ENCODE results near the gene LSM4. TPM values are rescaled to one million over a fixed set of nuclear protein-coding genes. Genes with fewer than 3 reads are reported as not detected.

Gene LSM4
- total and polyA plus RNA-seq, 2 experiments from 2014 or later, result 591 to 637 TPM

DNA sequence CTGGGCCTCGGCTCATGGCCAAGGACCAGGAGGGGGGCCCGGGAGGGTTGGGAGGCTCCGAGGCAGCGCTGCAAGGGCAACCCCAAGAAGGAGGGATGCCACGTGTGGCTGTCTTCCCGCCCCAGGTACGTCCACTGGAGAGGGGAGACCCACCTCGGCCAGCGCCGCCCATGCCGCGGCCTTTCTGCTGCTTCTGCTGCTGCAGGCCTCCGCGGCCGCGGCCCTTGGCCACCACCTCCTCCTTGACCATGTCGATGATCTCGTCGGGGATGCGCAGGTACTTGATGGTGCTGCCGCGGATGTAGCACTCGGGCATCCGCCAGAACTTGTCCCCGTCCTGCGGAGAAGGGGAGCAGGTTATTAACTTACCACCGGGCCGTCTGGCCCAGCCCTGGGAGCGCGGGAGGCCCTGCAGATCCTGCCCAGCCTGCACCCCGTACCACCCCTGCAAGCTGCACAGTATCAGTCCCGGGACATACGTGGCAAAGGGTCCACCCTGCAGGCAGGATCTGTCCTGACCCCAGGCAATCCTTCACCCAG, 13.3 kb downstream of the LSM4 start:
- Mint-ChIP-seq H3K27ac (no peak overlapping the region), H3K4me1 (peaks cover 21% of the 10 kb centered on the region), H3K4me3 (no peak overlapping the region), H3K36me3 (ENCODE audit: low read depth) (peaks cover 52% of the 10 kb centered on the region), H3K27me3 (ENCODE audit: insufficient read depth, low read depth, poor library complexity) (peaks cover 12% of the 10 kb centered on the region), H3K9me3 (no peaks in the 10 kb centered on the region)
- Histone ChIP-seq H3K9me2 (ENCODE audit: insufficient read depth) (no peaks in the 10 kb centered on the region), H3K4me3 (no peak overlapping the region), H3K4me1 (ENCODE audit: insufficient read depth) (peaks cover 18% of the 10 kb centered on the region), H4K20me1 (replicated peaks; ENCODE audit: insufficient read depth) (peaks cover 4% of the 10 kb centered on the region), H3K4me2 (no peak overlapping the region), H3K27ac (ENCODE audit: low read depth) (0 out of 2 replicates have a peak overlapping the region, but pooled peaks have one; percentile 26), H3F3A (replicated peaks; ENCODE audit: low read depth) (peaks cover 25% of the 10 kb centered on the region), H2AFZ (no peak overlapping the region), H3K36me3 (ENCODE audit: insufficient read depth) (peaks cover 17% of the 10 kb centered on the region; the same call in 1 of the 2 replicates), H3K79me2 (replicated peaks; ENCODE audit: insufficient read depth) (0 out of 2 replicates have a peak, but pooled peaks cover 8% of the 10 kb centered on the region), H3K27me3 (ENCODE audit: insufficient read depth) (no peaks in the 10 kb centered on the region)
- TF ChIP-seq, protein P1, sequence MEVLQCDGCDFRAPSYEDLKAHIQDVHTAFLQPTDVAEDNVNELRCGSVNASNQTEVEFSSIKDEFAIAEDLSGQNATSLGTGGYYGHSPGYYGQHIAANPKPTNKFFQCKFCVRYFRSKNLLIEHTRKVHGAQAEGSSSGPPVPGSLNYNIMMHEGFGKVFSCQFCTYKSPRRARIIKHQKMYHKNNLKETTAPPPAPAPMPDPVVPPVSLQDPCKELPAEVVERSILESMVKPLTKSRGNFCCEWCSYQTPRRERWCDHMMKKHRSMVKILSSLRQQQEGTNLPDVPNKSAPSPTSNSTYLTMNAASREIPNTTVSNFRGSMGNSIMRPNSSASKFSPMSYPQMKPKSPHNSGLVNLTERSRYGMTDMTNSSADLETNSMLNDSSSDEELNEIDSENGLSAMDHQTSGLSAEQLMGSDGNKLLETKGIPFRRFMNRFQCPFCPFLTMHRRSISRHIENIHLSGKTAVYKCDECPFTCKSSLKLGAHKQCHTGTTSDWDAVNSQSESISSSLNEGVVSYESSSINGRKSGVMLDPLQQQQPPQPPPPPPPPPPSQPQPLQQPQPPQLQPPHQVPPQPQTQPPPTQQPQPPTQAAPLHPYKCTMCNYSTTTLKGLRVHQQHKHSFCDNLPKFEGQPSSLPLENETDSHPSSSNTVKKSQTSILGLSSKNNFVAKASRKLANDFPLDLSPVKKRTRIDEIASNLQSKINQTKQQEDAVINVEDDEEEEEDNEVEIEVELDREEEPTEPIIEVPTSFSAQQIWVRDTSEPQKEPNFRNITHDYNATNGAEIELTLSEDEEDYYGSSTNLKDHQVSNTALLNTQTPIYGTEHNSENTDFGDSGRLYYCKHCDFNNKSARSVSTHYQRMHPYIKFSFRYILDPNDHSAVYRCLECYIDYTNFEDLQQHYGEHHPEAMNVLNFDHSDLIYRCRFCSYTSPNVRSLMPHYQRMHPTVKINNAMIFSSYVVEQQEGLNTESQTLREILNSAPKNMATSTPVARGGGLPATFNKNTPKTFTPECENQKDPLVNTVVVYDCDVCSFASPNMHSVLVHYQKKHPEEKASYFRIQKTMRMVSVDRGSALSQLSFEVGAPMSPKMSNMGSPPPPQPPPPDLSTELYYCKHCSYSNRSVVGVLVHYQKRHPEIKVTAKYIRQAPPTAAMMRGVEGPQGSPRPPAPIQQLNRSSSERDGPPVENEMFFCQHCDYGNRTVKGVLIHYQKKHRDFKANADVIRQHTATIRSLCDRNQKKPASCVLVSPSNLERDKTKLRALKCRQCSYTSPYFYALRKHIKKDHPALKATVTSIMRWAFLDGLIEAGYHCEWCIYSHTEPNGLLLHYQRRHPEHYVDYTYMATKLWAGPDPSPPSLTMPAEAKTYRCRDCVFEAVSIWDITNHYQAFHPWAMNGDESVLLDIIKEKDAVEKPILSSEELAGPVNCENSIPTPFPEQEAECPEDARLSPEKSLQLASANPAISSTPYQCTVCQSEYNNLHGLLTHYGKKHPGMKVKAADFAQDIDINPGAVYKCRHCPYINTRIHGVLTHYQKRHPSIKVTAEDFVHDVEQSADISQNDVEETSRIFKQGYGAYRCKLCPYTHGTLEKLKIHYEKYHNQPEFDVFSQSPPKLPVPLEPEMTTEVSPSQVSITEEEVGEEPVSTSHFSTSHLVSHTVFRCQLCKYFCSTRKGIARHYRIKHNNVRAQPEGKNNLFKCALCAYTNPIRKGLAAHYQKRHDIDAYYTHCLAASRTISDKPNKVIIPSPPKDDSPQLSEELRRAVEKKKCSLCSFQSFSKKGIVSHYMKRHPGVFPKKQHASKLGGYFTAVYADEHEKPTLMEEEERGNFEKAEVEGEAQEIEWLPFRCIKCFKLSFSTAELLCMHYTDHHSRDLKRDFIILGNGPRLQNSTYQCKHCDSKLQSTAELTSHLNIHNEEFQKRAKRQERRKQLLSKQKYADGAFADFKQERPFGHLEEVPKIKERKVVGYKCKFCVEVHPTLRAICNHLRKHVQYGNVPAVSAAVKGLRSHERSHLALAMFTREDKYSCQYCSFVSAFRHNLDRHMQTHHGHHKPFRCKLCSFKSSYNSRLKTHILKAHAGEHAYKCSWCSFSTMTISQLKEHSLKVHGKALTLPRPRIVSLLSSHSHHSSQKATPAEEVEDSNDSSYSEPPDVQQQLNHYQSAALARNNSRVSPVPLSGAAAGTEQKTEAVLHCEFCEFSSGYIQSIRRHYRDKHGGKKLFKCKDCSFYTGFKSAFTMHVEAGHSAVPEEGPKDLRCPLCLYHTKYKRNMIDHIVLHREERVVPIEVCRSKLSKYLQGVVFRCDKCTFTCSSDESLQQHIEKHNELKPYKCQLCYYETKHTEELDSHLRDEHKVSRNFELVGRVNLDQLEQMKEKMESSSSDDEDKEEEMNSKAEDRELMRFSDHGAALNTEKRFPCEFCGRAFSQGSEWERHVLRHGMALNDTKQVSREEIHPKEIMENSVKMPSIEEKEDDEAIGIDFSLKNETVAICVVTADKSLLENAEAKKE (CRISPR knock-in tag; IDR thresholded peaks at IDR 0.05), result no peak
- TF ChIP-seq STAT1 (IDR thresholded peaks at IDR 0.05; ENCODE audit: unreplicated experiment), result no peak
- TF ChIP-seq JUNB (IDR thresholded peaks at IDR 0.05; ENCODE audit: unreplicated experiment), result no peak
- TF ChIP-seq CREB1 (CRISPR knock-in tag; IDR thresholded peaks at IDR 0.05; ENCODE audit: low read depth), result no peak
- TF ChIP-seq, protein P2, sequence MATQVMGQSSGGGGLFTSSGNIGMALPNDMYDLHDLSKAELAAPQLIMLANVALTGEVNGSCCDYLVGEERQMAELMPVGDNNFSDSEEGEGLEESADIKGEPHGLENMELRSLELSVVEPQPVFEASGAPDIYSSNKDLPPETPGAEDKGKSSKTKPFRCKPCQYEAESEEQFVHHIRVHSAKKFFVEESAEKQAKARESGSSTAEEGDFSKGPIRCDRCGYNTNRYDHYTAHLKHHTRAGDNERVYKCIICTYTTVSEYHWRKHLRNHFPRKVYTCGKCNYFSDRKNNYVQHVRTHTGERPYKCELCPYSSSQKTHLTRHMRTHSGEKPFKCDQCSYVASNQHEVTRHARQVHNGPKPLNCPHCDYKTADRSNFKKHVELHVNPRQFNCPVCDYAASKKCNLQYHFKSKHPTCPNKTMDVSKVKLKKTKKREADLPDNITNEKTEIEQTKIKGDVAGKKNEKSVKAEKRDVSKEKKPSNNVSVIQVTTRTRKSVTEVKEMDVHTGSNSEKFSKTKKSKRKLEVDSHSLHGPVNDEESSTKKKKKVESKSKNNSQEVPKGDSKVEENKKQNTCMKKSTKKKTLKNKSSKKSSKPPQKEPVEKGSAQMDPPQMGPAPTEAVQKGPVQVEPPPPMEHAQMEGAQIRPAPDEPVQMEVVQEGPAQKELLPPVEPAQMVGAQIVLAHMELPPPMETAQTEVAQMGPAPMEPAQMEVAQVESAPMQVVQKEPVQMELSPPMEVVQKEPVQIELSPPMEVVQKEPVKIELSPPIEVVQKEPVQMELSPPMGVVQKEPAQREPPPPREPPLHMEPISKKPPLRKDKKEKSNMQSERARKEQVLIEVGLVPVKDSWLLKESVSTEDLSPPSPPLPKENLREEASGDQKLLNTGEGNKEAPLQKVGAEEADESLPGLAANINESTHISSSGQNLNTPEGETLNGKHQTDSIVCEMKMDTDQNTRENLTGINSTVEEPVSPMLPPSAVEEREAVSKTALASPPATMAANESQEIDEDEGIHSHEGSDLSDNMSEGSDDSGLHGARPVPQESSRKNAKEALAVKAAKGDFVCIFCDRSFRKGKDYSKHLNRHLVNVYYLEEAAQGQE (IDR thresholded peaks at IDR 0.05; ENCODE audit: unreplicated experiment), result no peak
- TF ChIP-seq, protein P3, sequence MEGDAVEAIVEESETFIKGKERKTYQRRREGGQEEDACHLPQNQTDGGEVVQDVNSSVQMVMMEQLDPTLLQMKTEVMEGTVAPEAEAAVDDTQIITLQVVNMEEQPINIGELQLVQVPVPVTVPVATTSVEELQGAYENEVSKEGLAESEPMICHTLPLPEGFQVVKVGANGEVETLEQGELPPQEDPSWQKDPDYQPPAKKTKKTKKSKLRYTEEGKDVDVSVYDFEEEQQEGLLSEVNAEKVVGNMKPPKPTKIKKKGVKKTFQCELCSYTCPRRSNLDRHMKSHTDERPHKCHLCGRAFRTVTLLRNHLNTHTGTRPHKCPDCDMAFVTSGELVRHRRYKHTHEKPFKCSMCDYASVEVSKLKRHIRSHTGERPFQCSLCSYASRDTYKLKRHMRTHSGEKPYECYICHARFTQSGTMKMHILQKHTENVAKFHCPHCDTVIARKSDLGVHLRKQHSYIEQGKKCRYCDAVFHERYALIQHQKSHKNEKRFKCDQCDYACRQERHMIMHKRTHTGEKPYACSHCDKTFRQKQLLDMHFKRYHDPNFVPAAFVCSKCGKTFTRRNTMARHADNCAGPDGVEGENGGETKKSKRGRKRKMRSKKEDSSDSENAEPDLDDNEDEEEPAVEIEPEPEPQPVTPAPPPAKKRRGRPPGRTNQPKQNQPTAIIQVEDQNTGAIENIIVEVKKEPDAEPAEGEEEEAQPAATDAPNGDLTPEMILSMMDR (conservative IDR thresholded peaks at IDR 0.05; ENCODE audit: low read depth in 2 of 2), result no peak
- TF ChIP-seq, protein P4, sequence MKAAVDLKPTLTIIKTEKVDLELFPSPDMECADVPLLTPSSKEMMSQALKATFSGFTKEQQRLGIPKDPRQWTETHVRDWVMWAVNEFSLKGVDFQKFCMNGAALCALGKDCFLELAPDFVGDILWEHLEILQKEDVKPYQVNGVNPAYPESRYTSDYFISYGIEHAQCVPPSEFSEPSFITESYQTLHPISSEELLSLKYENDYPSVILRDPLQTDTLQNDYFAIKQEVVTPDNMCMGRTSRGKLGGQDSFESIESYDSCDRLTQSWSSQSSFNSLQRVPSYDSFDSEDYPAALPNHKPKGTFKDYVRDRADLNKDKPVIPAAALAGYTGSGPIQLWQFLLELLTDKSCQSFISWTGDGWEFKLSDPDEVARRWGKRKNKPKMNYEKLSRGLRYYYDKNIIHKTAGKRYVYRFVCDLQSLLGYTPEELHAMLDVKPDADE (IDR thresholded peaks at IDR 0.05), result no peak
- no peak for TF ChIP-seq EZH2phosphoT487 (IDR thresholded peaks at IDR 0.05; ENCODE audit: unreplicated experiment)
- no peak for TF ChIP-seq ZNF114 (CRISPR knock-in tag; IDR thresholded peaks at IDR 0.05)
- no peak for TF ChIP-seq EZH2 (IDR thresholded peaks at IDR 0.05; ENCODE audit: low read depth, unreplicated experiment)
- no peak for TF ChIP-seq POLR2AphosphoS5 (IDR thresholded peaks at IDR 0.05; ENCODE audit: low read depth)
- TF ChIP-seq ZNF331 (CRISPR knock-in tag; IDR thresholded peaks at IDR 0.05; ENCODE audit: low read depth), result no peak
- TF ChIP-seq NANOG (IDR thresholded peaks at IDR 0.05; ENCODE audit: borderline replicate concordance), result no peak
- no peak for ATAC-seq
- DNase-seq (ENCODE audit: low spot score), result no peak

All from GM23338 (cell line).